IPS-NIHi7 (cell line): ENCODE results near the gene GCG.

Experiments used
- DNase-seq: peaks from one replicate; pipeline ENCODE4 v3.0.0; 2012; ENCODE audit warnings: mixed read lengths; ENCODE audit errors: extremely low spot score

Gene GCG

DNA sequence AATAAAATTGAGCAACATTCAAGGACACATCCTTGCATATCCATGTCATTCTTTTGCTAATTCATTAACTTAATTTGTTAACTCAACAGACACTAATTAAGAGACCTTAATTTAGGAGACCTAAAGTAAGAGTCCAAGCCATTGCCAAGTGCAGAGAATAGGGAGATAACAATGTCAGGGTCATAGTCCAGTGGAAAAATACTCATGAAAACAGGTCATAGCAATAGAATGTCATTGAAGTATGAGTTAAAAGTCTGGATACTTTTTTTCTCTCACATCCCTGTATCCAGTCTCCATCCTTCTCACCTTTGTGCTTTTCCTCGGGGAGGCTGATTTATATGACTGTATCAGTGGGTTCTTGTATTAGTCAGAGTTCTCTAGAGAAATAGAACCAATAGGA, 51.5 kb downstream of the GCG start:
- no peak for DNase-seq

DNA sequence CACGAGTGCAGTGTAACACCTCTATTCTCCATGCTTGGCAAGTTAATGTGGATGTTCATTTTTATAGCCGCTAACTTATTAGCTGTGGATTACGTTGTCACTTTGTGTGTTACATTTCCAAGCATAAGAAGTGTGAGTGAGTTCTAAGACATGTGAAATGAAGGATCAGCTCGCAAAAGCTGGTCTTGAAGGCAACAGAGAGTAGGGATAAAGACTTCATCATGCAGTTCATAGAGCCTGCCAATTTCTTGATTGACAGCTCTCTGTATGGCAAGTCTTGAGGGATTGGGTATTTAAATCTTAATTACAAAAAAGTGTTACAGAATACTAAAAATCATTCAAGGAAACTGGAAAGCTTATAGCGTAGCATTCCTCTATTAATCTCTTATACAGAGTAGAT, 52.2 kb downstream of the GCG start:
- DNase-seq: no peak
